ENCODE results near the gene SOHLH2. TPM values are rescaled to one million over a fixed set of nuclear protein-coding genes. Genes with fewer than 3 reads are reported as not detected.

SOHLH2 gene
- total RNA-seq, 1 donor from 2014 or later = not detected

GRCh38 chr13:36166046-36166445 lies 48.3 kb downstream of the SOHLH2 start:
- intact Hi-C loops (cut with micrococcal nuclease) = no loop called here
- Histone ChIP-seq H3K4me1 (peaks cover 12% of the 10 kb centered on the region), H3K9me3 (replicated peaks) (no peaks in the 10 kb centered on the region)

GRCh38 chr13:36163809-36164308 lies 50.5 kb downstream of the SOHLH2 start:
- Histone ChIP-seq H3K4me3 (no peak overlapping the region), H3K36me3 (no peaks in the 10 kb centered on the region), H3K27me3 (ENCODE audit: low read depth) (no peaks in the 10 kb centered on the region), H3K27ac (replicated peaks) (no peak overlapping the region), H3K4me1 (peaks cover 12% of the 10 kb centered on the region), H3K9me3 (replicated peaks) (no peaks in the 10 kb centered on the region)
- no peak for TF ChIP-seq CTCF (IDR thresholded peaks at IDR 0.05; ENCODE audit: borderline replicate concordance)
- intact Hi-C loops (cut with micrococcal nuclease) = no loop called here
- DNase-seq = peak; percentile 66

More at GRCh38 chr13:36166046-36166445, 48.3 kb downstream of the SOHLH2 start:
- no peak for TF ChIP-seq CTCF (IDR thresholded peaks at IDR 0.05; ENCODE audit: borderline replicate concordance)
- Histone ChIP-seq H3K27me3 (ENCODE audit: low read depth) (peaks cover 10% of the 10 kb centered on the region), H3K27ac (replicated peaks) (no peak overlapping the region), H3K36me3 (no peaks in the 10 kb centered on the region), H3K4me3 (no peak overlapping the region)
- DNase-seq = no peak

GRCh38 chr13:36163286-36163685 lies 51.1 kb downstream of the SOHLH2 start:
- DNase-seq = no peak
- H3K36me3 ChIP-seq = no peaks in the 10 kb centered on the region
- no peaks in the 10 kb centered on the region for H3K9me3 ChIP-seq (replicated peaks)
- H3K27me3 ChIP-seq (ENCODE audit: low read depth) = no peaks in the 10 kb centered on the region
- intact Hi-C loops (cut with micrococcal nuclease) = no loop called here
- H3K27ac ChIP-seq (replicated peaks) = no peak overlapping the region
- H3K4me1 ChIP-seq = peaks cover 12% of the 10 kb centered on the region
- TF ChIP-seq CTCF (IDR thresholded peaks at IDR 0.05; ENCODE audit: borderline replicate concordance) = no peak
- no peak overlapping the region for H3K4me3 ChIP-seq

- H3K27ac ChIP-seq (replicated peaks) = no peak overlapping the region
- H3K36me3 ChIP-seq = no peaks in the 10 kb centered on the region
- no peak for DNase-seq
- H3K4me3 ChIP-seq = no peak overlapping the region
- TF ChIP-seq CTCF (IDR thresholded peaks at IDR 0.05; ENCODE audit: borderline replicate concordance) = no peak
- no peaks in the 10 kb centered on the region for H3K9me3 ChIP-seq (replicated peaks)
- H3K4me1 ChIP-seq = peaks cover 12% of the 10 kb centered on the region
- intact Hi-C loops (cut with micrococcal nuclease) = no loop called here
- H3K27me3 ChIP-seq (ENCODE audit: low read depth) = peaks cover 2% of the 10 kb centered on the region
Measured at GRCh38 chr13:36160297-36160696, 54.1 kb downstream of the SOHLH2 start.

GRCh38 chr13:36158611-36159010 lies 55.7 kb downstream of the SOHLH2 start:
- intact Hi-C loops (cut with micrococcal nuclease) = no loop called here
- H3K27me3 ChIP-seq (ENCODE audit: low read depth) = peaks cover 8% of the 10 kb centered on the region
- no peak for TF ChIP-seq CTCF (IDR thresholded peaks at IDR 0.05; ENCODE audit: borderline replicate concordance)
- no peaks in the 10 kb centered on the region for H3K9me3 ChIP-seq (replicated peaks)
- no peak overlapping the region for H3K4me3 ChIP-seq
- H3K27ac ChIP-seq (replicated peaks) = no peak overlapping the region
- H3K4me1 ChIP-seq = peaks cover 17% of the 10 kb centered on the region
- H3K36me3 ChIP-seq = no peaks in the 10 kb centered on the region
- no peak for DNase-seq

Measured in left ventricle myocardium inferior (tissue), 1 donor.